GM18498 (cell line): ENCODE data around the gene NRXN2.
"Not testable (repeated sequence)": the region's sequence is repeated elsewhere in the genome, so short reads cannot be mapped to it uniquely, and the experiment has no call there.

ENCODE experiments used
- ATAC-seq: cut with Tn5 transposase; IDR thresholded peaks from one replicate; pipeline ENCODE4 v1.9.1; 2021; ENCODE audit warnings: mild to moderate bottlenecking, moderate library complexity; ENCODE audit not compliant: unreplicated experiment

NRXN2 gene

GRCh38 chr11:64595922-64596321, 127.1 kb downstream of the NRXN2 start:
- ATAC-seq: not testable (repeated sequence)

GRCh38 chr11:64594159-64594939, 128.6 kb downstream of the NRXN2 start:
- no peak for ATAC-seq

- ATAC-seq: no peak
These were observed 129.6 kb downstream of the NRXN2 start for GRCh38 chr11:64593156-64594105.

- ATAC-seq: no peak
These were observed 130.3 kb downstream of the NRXN2 start for GRCh38 chr11:64592656-64593055.

- ATAC-seq: no peak
These were observed 130.8 kb downstream of the NRXN2 start for GRCh38 chr11:64592234-64592615.

GRCh38 chr11:64591257-64592233, 131.5 kb downstream of the NRXN2 start:
- no peak for ATAC-seq

GRCh38 chr11:64590763-64591221, 132.2 kb downstream of the NRXN2 start, which contains the start of gene SLC22A12:
Gene SLC22A12 (plus strand): TSS chr11:64591220. CDS start chr11:64591557, 337 bp downstream.
- no peak for ATAC-seq

GRCh38 chr11:64588701-64589100, 134.3 kb downstream of the NRXN2 start:
- no peak for ATAC-seq

- ATAC-seq: no peak
These were observed 136.6 kb downstream of the NRXN2 start for GRCh38 chr11:64586366-64586765.

GRCh38 chr11:64585150-64585549, 137.8 kb downstream of the NRXN2 start:
- no peak for ATAC-seq

GRCh38 chr11:64583296-64584262, 139.4 kb downstream of the NRXN2 start:
- no peak for ATAC-seq

- ATAC-seq: no peak
These were observed 140.1 kb downstream of the NRXN2 start for GRCh38 chr11:64582885-64583284.

- ATAC-seq: no peak
These were observed 141.9 kb downstream of the NRXN2 start for GRCh38 chr11:64581057-64581523.

GRCh38 chr11:64580412-64580811, 142.6 kb downstream of the NRXN2 start:
- no peak for ATAC-seq

GRCh38 chr11:64577202-64577601, 145.8 kb downstream of the NRXN2 start:
- no peak for ATAC-seq

GRCh38 chr11:64572143-64572542, 150.9 kb downstream of the NRXN2 start:
- no peak for ATAC-seq

- no peak for ATAC-seq
These were observed 151.4 kb downstream of the NRXN2 start for GRCh38 chr11:64571410-64572091.

- ATAC-seq: no peak
These were observed 152.0 kb downstream of the NRXN2 start for GRCh38 chr11:64571050-64571409.

- no peak for ATAC-seq
These were observed 152.7 kb downstream of the NRXN2 start for GRCh38 chr11:64570341-64570740.
